ENCODE data around the gene PDLIM7. TPM values are rescaled to one million over a fixed set of nuclear protein-coding genes. Genes with fewer than 3 reads are reported as not detected.

Gene PDLIM7
- total RNA-seq, 3 donors from 2014 or later: 18.0 to 22.1 (median 19.0) TPM

DNA sequence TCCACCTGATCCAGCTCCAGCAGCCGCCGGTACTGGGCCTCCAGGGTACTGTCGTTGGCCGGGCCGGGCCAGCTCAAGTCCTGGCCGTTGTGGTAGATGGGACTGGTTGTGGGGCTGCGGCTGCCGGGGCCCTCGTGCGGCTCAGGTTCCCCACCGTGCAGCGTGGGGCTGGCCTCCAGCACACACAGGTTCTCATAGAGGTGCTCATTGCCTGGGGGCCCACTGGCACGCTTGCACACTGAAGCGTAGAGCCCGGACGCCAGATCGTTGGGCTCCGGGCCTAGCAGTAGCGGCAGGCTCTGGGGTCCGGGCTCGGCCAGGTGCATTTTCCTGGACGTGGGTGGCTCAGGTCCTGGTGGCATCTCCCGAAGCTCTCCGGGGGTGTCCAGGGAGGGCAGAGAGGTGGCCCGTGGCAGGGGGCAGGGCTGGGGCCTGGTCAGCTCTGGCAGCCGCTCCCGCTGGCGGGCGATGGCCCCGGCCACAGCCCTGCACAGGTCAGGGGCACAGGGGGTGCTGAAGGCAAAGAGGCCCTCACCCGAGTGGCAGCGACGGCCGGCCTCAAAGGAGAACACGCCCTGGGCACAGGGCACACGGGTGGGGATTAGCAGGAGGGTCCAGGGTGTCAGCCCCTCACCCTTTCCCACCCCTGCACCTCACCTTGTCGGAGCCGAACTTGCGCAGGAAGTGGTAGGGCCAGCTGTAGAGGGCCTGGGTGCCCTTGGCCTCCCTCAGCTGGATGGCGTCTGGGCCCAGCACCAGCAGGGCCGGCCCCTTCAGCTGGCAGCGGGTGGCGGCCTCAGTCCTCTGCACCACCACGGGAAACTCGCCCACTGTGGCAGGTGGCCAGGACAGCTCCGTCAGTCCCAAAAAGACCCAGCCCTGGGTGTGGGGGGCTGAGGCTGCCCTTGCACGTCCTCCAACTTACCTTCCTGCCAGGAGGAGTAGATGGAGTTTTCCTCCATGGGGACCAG lies 7.0 kb upstream of the PDLIM7 start:
- H3K36me3 Mint-ChIP-seq (ENCODE audit: insufficient read depth): peaks cover 2% of the 10 kb centered on the region
- peaks cover 8% of the 10 kb centered on the region for H3K4me1 Mint-ChIP-seq (ENCODE audit: low read depth)
- H3K4me3 Mint-ChIP-seq: no peak overlapping the region
- no peaks in the 10 kb centered on the region for H3K27me3 Mint-ChIP-seq (ENCODE audit: low read depth)
- DNase-seq (no peak), ATAC-seq (no peak)
- no peaks in the 10 kb centered on the region for H3K9me3 Mint-ChIP-seq

DNA sequence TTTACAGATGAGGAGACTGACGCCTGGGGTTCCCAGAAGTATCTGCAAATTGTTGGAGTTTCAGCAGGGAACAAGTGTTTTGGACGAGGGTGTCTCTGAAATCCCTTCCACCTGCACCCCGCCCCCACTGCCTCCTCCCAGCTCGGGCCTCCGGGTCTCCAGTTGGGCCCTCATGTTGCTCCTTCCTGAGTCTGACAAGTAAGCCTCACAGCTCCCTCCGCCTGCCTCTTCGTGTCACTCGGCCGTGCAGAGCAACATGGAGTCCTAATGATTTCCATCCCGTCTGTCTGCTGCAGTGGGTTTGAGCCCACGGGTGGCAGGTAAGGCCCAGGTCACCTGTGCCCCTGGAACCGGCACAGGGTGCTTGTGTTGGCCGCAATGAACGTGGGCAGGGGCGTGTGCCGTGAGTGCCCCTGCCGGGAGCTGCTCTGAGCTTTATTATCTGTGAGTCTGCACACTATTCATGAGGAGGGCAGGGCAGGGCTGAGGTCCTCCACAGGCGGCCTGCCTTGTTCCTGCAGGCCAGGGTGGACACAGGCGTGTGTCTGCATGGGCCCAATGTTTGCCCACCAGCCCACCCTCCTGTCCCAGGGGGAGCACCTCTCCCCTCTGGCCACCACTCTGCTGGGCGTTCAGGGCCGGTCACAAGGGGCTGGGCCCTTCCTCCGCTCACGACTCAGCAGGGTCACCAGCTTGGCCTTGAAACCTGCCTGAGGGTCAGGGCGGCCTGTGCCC lies 6.1 kb upstream of the PDLIM7 start:
- no peaks in the 10 kb centered on the region for H3K9me3 Mint-ChIP-seq
- H3K27me3 Mint-ChIP-seq (ENCODE audit: low read depth): no peaks in the 10 kb centered on the region
- H3K36me3 Mint-ChIP-seq (ENCODE audit: insufficient read depth): peaks cover 2% of the 10 kb centered on the region
- no peak for DNase-seq
- H3K4me3 Mint-ChIP-seq: no peak overlapping the region
- peaks cover 12% of the 10 kb centered on the region for H3K4me1 Mint-ChIP-seq (ENCODE audit: low read depth)
- no peak for ATAC-seq

DNA sequence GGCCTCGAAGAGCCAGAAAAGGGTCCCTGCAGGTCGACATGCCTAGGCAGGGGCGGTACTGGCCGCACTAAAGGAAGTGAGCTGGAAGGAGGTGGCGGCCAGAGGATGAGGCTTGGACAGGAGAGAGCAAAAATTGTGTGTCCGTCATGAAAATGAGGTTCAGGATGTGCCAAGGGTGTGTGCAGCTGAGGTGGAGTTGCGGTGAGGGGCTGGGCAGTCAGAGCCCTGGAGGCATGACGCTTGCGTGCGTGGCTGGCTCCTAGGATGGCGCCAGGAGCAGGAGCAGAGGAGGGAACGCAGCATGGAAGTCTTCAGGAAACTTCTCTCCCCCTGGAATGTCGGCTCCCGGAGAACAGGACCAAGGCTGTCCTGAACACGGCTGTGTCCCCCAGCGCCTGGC lies 5.5 kb upstream of the PDLIM7 start:
- H3K36me3 Mint-ChIP-seq (ENCODE audit: insufficient read depth): peaks cover 2% of the 10 kb centered on the region
- no peaks in the 10 kb centered on the region for H3K9me3 Mint-ChIP-seq
- ATAC-seq: no peak
- no peak overlapping the region for H3K4me3 Mint-ChIP-seq
- peaks cover 17% of the 10 kb centered on the region for H3K4me1 Mint-ChIP-seq (ENCODE audit: low read depth)
- DNase-seq: no peak
- H3K27me3 Mint-ChIP-seq (ENCODE audit: low read depth): no peaks in the 10 kb centered on the region

DNA sequence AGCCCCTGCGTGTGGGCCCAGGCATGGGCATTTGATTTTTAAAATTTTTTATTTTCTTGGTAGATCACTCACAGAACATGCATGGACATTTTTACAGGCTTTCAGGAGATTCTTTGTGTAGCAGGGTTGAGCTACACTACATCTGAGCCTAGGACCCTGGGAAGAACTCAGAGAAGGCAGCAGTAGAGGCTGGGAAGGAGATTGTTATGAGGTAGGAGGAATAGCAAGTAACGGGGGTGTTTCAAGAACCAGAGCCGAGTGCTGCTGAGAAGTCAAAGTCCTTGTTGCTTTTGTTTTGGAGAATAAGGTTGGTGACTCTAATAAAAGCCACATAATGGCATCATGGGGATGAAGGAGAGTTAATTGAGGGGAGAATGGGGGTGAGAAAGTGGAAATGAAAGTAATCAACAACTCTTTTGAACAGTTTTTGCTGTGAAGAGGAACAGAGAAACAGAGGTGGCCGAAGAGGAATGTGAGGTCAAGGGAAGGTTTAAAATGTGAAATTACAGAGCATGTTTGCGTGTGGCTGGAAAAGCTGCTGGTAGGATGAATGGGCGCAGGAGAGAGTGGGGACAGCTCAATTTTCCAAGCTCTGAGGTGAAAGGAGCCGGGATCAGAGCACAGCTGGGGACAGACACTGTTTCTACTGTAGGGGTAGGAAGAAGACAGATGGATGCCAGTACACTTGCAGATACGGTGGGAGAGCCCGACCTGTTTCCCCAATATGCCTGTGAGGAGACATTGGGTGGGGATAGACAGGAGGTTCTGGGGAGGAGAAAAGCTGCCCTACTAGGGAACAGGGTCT lies 4.7 kb upstream of the PDLIM7 start:
- no peaks in the 10 kb centered on the region for H3K36me3 Mint-ChIP-seq (ENCODE audit: insufficient read depth)
- no peaks in the 10 kb centered on the region for H3K9me3 Mint-ChIP-seq
- DNase-seq (no peak), ATAC-seq (no peak)
- H3K27me3 Mint-ChIP-seq (ENCODE audit: low read depth): peaks cover 1% of the 10 kb centered on the region
- no peak overlapping the region for H3K4me3 Mint-ChIP-seq
- H3K4me1 Mint-ChIP-seq (ENCODE audit: low read depth): peaks cover 18% of the 10 kb centered on the region

DNA sequence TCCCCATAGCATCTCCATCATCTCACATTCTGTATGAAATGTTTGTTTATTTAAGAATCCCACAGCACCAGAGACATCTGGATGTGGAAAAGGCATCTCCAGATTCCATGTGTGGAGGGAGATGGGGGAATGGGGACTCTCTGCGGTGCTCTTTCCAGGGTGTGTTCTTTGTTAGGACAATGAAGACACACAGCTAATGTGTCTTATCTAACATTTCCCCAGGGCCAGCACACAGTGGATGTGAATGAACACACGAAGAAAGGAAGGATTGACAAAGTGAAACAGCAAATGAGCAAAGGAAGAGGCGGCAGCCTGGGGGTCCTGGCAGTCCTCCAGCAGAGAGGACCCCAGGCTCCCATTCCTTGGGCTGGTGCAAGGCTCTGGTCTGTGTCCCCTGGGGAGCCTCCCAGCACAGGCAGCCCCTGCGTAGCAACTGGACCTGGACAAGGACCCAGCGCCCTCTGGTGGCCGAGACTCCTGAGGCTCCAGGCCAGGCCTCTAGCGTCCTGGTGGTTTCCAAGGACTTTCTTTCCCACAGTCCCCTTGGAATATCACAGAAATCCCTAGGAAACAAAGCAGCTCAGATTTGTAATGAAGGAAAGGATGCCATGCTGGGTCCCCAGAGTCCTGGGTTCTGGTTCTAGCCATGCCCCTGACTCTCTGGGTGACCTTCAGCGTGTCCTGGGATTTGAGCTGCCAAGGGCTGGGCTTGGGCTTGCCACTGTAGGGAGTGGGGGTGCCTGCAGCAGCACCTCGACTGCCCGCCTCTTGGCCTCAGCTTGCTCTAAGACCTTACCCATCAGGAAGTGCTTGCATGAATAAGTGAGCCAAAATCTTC lies 3.5 kb upstream of the PDLIM7 start:
- ATAC-seq: peak; percentile 32 to 39
- Mint-ChIP-seq H3K36me3 (ENCODE audit: insufficient read depth) (no peaks in the 10 kb centered on the region), H3K4me3 (no peak overlapping the region), H3K27me3 (ENCODE audit: low read depth) (peaks cover 1% of the 10 kb centered on the region), H3K9me3 (no peaks in the 10 kb centered on the region), H3K4me1 (ENCODE audit: low read depth) (peaks cover 20% of the 10 kb centered on the region)
- DNase-seq: peak; percentile 88

DNA sequence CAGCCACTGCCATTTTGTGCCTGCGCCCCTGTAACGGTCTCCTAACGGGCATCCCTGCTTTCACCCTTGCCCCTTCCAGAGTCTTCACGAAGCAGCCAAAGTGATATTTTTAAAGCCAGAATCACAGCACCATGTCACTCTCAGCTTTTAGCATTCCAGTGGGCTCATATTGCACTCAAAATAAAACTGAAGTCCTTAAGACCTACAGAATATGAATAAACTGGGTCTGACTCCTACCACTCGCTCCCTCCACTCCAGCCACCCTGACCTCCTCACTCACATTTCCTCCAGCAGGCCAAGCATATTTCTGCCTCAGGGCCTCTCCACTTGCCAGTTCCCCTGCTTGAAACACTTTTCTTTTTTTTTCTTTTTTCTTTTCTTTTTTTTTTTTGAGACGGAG lies 2.4 kb upstream of the PDLIM7 start:
- no peaks in the 10 kb centered on the region for H3K9me3 Mint-ChIP-seq
- H3K4me3 Mint-ChIP-seq: no peak overlapping the region
- H3K27me3 Mint-ChIP-seq (ENCODE audit: low read depth): peaks cover 1% of the 10 kb centered on the region
- H3K4me1 Mint-ChIP-seq (ENCODE audit: low read depth): peaks cover 20% of the 10 kb centered on the region
- H3K36me3 Mint-ChIP-seq (ENCODE audit: insufficient read depth): no peaks in the 10 kb centered on the region
- DNase-seq: no peak
- no peak for ATAC-seq

DNA sequence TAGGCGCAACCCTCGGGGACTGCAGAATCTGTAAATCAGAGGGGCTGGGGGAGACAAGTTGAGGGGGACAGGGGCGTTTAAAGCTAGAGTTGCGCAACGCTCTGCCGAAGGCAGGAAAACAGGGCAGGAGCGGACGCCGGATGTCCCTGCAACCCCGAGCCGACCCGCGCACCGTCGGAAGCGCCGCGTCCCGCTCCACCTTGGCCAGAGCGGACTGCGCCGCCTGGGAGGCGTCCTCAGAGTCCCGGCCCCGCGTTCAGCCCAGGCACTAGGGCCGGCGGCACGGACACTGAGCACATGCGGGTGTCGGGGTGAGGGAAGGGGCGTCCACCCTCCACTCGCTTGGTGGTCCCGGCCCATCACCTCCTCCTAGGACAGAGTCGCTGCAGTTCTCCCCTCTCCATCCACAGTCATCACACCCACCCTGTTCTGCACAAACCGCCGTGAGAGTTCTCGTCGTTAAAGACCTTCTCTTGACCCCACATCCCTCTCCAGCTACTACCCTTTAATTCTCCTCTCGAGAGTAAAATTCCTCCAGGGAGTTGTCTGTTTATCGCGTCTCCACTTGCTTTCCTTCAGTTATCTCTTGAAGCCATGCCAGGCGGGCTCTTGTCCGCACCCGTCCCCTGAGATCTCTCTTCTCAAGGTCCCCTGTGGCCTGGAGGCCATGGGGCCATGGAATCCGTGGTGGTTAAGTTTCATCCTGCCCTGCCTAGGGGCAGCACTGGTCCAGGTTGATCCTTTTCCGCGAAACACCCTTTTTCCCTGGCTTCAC lies 796 bp upstream of the PDLIM7 start:
- Mint-ChIP-seq H3K4me1 (ENCODE audit: low read depth) (peaks cover 26% of the 10 kb centered on the region), H3K9me3 (no peaks in the 10 kb centered on the region), H3K27me3 (ENCODE audit: low read depth) (peaks cover 1% of the 10 kb centered on the region), H3K4me3 (peak overlapping the region; percentile 83), H3K36me3 (ENCODE audit: insufficient read depth) (no peaks in the 10 kb centered on the region)
- peak; percentile 5 to 11 for ATAC-seq
- DNase-seq: no peak

DNA sequence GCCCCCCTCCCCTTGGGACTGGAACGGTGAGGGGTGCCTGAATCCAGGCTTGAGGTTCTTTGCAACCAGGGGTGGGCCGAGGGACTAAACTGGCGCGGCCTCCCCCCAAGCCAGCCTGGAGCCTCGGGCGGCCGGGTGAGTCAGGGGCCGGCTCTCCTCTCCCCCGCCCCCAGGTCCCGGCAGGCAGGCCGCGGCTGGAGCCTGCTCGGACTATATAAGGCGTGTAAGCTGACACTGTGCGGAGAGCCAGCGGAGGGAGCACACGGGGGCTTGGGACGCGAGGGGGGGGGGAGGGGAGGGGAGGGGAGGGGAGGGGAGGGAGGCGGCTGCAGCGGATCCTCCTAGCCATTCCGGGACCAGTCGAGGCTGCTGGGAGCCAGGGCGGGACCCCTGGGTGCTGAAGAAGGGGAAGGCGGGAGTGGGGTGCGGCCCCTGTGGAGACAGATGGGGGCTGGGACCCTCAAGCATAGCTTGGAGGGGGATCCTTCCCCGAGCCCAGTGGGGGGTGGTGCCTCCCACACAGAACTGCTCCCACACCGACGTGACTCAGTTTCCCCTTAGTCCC lies 595 bp downstream of the PDLIM7 start:
- DNase-seq (no peak), ATAC-seq (peak in 1 of 2 donors; percentile 2)
- peak overlapping the region; percentile 54 for H3K4me3 Mint-ChIP-seq
- peaks cover 22% of the 10 kb centered on the region for H3K4me1 Mint-ChIP-seq (ENCODE audit: low read depth)
- H3K9me3 Mint-ChIP-seq: no peaks in the 10 kb centered on the region
- peaks cover 1% of the 10 kb centered on the region for H3K27me3 Mint-ChIP-seq (ENCODE audit: low read depth)
- peaks cover 4% of the 10 kb centered on the region for H3K36me3 Mint-ChIP-seq (ENCODE audit: insufficient read depth)

DNA sequence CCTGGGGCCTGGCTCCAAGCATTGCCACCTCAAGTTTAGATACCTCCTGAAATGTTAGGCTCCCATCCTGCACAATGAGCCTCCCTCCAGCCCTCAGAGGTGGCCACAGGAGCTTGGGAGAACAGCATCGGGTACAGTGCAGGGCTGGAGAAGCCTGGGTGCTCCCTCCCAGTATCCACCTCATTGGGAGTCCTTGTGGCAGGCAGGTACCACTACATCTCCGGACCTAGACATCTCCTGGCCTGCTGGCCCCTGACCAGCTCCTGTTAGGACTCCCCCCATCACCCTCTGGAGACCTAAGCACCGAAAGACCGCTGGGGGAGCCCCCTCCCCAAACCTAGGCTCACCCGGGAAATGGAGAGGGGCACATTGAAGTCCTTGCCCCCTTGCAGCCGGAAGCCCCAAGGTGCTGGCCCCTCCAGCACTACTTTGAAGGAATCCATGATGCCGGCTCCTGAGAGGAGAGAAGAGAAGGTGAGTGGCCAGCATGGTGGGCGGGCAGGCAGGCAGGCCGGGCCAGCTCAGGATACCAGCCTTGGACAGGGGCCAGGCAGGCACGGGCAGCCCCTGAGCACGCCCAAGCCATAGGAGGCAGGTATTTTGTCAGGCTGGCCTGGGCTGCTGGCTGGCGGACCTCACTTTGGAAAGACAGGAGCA lies 1.2 kb downstream of the PDLIM7 start:
- H3K4me1 Mint-ChIP-seq (ENCODE audit: low read depth): peaks cover 22% of the 10 kb centered on the region
- peaks cover 4% of the 10 kb centered on the region for H3K36me3 Mint-ChIP-seq (ENCODE audit: insufficient read depth)
- H3K4me3 Mint-ChIP-seq: peak overlapping the region; percentile 54
- H3K9me3 Mint-ChIP-seq: no peaks in the 10 kb centered on the region
- ATAC-seq: no peak
- H3K27me3 Mint-ChIP-seq (ENCODE audit: low read depth): peaks cover 1% of the 10 kb centered on the region
- no peak for DNase-seq

DNA sequence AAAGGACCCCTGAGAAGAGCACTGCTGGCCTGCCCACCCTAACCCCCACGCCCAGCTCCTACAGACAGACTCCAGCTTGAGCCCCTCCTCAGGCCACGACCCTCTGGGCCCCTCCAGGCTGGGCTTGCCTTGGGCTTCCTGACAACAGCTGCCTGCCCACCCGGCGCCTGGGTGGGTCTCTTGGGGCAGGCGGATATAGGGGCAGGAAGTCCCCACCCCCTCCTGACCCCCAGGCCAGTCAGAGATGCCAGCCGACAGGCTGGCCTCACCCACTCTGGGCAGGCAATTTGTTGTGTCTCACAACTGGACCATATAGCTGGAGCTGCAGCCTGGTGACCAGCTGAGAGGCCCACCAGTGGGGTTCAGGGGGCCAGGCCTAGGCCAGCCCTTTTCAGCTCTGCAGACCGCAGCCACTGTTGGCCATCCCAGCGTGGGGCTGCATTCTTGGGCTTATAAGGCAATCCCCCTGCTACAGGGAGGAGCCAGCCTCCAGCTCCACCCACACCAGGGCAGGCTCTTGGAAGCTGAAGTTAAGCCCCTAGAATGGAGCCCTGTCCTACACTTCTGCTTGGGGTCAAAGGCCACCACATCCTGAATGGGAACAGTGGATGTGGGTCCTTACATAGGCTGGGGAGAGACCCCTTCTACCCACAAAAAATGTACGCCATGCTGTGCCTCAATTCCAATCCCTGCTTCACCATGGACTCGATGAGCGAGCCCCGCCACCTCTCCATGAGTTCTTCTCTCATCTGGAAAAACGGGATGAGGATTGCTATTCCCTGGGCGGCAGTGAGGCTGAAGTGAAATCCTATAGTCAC lies 2.0 kb downstream of the PDLIM7 start:
- H3K4me1 Mint-ChIP-seq (ENCODE audit: low read depth): peaks cover 20% of the 10 kb centered on the region
- H3K36me3 Mint-ChIP-seq (ENCODE audit: insufficient read depth): peaks cover 4% of the 10 kb centered on the region
- peak overlapping the region; percentile 11 for H3K4me3 Mint-ChIP-seq
- ATAC-seq (no peak), DNase-seq (no peak)
- H3K9me3 Mint-ChIP-seq: no peaks in the 10 kb centered on the region
- peaks cover 1% of the 10 kb centered on the region for H3K27me3 Mint-ChIP-seq (ENCODE audit: low read depth)

DNA sequence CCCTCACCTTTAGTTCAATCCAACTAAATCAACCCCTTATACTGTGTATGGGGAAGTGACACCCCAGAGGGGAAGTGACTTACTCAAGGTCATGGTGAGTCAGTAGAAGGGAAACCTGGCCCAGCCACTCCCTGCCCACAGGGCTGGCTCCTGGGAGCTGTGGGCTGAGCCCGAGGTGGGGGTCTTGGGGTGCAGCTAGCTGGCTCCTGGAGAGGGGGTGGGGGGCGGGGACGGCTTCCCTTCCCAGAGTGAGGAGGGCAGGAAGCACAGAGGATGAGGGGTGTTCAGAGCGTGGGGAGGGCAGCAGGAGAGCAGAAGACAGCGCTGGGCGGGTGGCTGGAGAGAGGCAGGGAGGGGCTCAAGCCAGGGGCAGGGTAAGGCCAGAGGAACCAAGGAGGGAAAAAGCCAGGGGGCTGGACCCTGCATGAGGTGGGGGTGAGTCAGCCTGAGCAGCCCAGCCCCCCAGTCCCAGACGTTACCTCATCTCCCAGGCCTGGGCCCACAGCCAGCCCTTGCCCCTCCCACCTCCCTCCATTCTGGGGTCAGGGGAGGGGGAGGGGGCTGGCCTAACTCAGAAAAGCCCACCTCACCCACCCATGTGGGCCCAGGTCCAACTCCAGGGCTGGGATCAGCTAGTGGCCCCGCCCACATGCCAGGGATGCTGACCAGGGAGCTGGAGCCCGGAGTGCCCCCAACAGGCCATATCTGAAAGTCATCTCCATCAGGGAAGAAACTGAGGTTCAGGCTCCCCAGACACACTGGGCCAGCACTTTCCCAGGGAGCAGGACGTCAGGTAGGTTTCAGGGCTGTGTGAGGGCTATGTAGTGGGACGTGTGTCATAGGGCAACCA lies 2.8 kb downstream of the PDLIM7 start:
- DNase-seq (no peak), ATAC-seq (peak; percentile 54 to 58)
- Mint-ChIP-seq H3K36me3 (ENCODE audit: insufficient read depth) (peaks cover 4% of the 10 kb centered on the region), H3K9me3 (no peaks in the 10 kb centered on the region), H3K4me3 (no peak overlapping the region), H3K4me1 (ENCODE audit: low read depth) (peaks cover 20% of the 10 kb centered on the region), H3K27me3 (ENCODE audit: low read depth) (peaks cover 1% of the 10 kb centered on the region)

Data from activated T-cell treated with anti-CD3 and anti-CD28 coated beads, Interleukin-2, amount 50 U/mL, for 4 hours (primary cell).